ENCODE measurements around the gene CPA4. TPM values are rescaled to one million over a fixed set of nuclear protein-coding genes. Genes with fewer than 3 reads are reported as not detected.
"Not testable (repeated sequence)": the region's sequence is repeated elsewhere in the genome, so short reads cannot be mapped to it uniquely, and the experiment has no call there.

The CPA4 gene
- total RNA-seq, 1 donor from 2014 or later, result 63.8 TPM

DNA sequence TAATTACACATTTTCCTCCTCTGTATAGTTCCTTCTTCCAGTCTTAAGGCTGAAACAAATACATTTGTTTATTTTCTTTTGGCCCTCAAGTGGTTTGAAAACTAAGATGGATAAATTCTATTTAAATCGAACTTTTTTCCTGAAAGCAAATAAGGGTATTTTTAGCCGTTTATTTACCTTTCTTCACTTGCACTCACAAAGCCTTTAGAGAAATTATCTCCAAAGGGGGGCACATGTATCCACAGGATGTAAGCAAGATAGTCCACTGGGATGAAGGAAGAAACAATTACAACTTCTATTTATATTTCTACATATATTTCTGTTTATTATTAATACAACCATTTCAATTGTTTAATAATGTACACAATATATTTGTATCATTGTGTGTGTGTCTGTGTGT lies 10.2 kb downstream of the CPA4 start:
- no peak for DNase-seq

DNA sequence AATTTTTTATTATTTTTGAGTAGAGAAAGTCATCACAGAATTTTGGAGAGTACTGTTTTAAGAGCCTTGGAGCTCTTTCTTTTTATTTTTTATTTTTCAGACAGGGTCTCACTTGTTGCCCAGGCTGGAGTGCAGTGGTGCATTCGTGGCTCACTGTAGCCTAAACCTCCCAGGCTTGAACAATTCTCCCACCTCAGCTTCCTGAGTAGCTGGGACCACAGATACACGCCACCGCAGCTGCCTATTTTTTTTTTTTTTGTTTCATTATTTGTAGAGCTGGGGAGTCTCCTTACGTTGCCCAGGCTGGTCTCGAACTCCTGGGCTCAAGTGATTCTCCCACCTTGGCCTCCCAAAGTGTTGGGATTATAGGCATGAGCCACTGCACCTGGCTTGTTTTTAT lies 10.6 kb downstream of the CPA4 start:
- no peak for DNase-seq

DNA sequence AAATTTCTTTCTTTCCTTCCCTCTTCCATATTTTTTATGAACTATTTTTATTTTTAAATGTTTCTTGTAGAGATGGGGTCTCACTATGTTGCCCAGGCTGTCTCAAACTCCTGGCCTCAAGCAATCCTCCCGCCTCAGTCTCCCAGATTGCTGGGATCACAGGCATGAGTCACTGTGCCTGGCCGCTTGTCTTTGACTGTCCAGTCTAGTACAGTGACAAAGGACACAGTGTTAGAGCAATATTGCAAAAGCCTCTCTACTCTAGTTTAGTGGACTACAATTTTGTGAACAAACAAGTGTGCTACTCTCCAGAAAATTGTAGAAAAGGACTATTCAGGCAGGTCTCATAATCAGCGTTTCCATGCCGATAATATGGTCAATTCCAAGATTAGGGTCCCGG lies 11.0 kb downstream of the CPA4 start:
- DNase-seq, result no peak

- DNase-seq, result no peak
These were observed 11.9 kb downstream of the CPA4 start for GRCh38 chr7:130304878-130305277.

DNA sequence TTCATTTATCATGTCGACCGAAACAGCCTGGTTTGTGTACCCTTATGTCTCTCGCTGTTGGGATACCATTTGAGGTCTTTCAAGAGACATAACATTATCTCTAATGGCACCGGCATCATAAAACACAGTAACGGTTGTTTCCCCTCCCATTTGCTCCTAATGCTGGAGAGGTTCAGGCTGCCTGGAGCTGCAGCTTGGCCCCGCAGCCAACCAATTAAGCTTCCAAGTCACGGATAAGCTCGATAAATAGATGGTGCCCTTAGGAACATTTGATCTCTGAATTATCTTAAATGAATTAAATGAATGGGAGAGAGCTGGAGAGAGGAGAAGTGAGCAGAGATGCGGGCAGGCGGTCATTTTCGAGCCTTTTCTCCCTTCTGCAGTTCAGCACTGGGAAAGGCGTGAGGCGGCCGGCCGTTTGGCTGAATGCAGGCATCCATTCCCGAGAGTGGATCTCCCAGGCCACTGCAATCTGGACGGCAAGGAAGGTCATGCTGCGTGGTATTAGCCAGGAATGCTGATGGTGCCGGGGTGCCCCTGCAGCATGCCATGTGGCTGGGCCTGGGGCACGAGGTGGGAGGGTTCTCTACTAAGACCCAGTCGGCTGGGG lies 12.6 kb downstream of the CPA4 start:
- DNase-seq, result no peak

GRCh38 chr7:130309986-130310385 lies 17.0 kb downstream of the CPA4 start:
- DNase-seq, result no peak

- DNase-seq, result no peak
These were observed 21.3 kb downstream of the CPA4 start for GRCh38 chr7:130314305-130314704.

DNA sequence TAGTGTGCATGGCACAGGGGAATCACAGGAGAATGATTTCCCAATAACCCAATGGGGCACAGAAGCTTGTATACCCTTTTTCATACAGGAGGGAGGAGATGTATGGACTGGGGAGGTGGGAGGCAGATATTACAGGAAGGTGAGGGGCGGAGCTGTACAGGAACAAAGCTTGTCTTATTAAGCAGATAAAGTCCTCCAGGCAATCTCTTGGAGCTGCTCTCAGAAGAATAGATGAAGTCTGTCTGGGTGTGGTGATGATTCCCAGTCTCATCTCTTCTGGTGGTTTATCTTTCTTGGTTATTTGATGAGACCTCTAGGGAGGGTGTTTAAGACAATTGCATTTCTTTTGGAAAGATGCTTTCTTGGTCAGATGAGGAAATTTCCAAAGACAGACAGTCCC lies 26.6 kb downstream of the CPA4 start:
- no peak for DNase-seq

DNA sequence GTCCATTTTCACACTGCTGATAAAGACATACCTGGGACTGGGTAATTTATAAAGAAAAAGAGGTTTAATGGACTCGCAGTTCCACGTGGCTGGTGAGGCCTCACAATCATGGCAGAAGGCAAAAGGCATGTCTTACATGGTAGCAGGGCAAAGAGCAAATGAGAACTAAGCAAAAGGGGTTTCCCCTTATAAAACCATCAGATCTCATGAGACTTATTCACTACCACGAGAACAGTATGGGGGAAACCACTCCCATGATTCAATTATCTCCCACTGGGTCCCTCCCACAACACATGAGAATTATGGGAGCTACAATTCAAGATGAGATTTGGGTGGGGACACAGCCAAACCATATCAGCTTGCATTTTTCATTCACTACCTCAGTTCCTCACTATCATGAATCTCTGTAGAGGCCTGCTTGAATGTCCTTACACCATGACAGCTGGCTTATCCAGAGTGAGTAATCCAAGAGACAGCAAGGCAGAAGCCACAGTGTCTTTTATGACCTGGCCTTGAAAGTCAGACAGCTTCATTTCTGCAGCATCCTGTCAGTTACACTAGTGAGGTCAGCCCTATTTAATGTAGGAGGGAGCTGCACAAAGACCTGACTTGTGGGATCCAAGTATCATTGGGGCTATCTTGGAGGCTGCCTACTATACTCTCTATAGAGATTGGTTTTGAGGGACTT lies 28.7 kb downstream of the CPA4 start:
- DNase-seq, result not testable (repeated sequence)

DNA sequence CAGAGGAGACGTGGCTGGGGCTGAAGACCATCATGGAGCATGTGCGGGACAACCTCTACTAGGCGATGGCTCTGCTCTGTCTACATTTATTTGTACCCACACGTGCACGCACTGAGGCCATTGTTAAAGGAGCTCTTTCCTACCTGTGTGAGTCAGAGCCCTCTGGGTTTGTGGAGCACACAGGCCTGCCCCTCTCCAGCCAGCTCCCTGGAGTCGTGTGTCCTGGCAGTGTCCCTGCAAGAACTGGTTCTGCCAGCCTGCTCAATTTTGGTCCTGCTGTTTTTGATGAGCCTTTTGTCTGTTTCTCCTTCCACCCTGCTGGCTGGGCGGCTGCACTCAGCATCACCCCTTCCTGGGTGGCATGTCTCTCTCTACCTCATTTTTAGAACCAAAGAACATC lies 29.7 kb downstream of the CPA4 start:
- DNase-seq, result no peak

- no peak for DNase-seq
These were observed 31.5 kb downstream of the CPA4 start for GRCh38 chr7:130324306-130324943.

DNA sequence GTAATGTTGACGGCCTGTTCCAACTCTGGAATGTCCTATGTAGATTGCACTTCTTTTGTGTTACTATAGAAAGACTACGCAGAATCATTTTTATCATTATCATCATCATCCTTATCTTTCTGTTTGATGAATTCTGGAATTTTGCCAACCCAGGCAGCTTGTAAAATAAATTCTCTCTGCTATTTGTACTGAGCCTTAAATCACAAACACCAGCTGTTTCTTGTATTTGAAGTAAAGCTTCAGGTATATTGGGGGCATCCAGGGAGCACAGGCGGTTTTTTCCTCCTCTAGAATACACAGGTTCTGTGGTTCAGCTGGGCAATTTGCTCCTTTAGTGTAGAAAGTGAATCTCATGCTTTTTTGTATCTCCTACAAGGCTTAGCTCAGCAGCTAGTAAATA lies 36.7 kb downstream of the CPA4 start:
- DNase-seq, result no peak

DNA sequence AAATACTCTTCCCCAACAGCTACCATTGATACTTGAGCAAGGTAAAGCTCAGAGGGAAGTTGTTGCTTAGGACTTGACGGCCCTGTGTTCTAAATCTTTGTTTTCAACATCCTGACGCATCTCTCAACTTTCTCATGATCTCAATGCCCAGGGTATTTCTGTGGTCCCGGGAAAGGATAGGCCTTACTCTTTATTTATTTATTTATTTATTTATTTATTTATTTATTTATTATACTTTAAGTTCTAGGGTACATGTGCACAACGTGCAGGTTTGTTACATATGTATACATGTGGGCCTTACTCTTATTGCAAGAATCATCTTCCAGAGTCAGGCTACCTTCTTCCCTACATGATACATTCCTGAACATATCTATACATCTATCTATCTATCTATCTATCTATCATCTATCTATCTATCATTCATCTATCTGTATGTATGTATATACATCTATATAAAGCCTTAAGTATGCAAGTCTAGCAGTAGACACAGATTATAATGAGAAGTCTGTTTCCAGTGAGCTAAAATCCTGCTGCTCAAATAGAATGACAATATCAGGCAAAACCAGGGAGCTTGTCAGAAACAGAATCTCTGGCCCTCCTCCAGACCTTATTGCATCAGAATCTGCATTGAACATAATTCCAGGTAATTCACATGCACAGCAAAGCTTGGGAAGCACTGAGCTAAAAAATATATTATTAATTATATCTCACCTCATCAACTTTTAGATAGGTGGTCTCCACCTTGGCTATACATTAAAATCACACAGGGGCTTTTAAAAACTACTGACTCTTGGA lies 39.5 kb downstream of the CPA4 start:
- no peak for DNase-seq

GRCh38 chr7:130333832-130334231 lies 40.9 kb downstream of the CPA4 start:
- no peak for DNase-seq

GRCh38 chr7:130334274-130334673 lies 41.3 kb downstream of the CPA4 start:
- peak; percentile 30 for DNase-seq

DNA sequence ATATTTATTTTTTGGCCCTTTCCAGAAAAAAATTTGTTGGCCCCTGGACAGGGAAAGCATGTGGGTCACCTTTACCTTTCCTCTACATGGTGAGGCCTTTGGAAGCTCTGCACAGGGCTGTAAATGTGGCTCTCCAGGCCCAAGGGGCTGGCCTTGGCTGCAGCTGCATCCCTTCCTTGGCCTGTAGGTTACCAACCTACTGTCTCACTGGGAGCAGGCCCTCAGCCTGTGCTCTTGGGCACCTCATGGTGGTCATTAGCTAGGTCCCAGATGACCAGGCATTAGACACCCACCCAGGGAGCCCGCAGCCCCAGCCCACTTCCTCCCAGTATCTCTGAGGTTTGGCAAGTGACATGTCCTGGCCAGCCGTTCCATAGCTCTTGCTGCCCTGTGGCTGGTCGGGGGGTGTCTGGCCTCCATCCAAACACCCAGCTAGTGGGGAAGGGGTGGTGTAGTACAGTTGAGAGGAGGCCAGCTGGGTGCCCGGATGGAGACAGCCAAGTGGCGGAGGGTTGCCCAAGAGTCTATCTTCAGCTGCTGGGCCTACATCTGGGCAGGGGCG lies 44.5 kb downstream of the CPA4 start:
- no peak for DNase-seq

DNA sequence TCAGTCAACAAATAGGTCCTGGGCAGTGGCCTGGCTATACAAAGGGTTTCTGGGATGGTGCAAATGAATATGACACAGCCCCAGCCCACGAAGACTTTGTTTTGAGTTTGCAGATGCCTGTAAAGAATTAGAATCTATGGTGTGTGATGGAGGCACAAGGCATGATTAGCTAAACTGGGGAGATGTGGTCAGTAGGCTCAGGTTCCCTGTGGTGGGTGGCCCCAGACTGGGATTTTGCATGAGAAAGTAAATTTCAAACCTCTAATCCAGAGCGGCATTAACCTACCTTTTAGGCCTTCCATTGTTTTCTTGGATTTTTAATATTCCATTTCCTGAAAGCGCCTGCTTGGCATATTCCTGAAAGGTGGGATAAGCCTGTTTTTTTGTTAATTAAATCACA lies 45.3 kb downstream of the CPA4 start:
- no peak for DNase-seq

- DNase-seq, result no peak
These were observed 48.9 kb downstream of the CPA4 start for GRCh38 chr7:130341882-130342281.

- no peak for DNase-seq
These were observed 49.9 kb downstream of the CPA4 start for GRCh38 chr7:130342701-130343380.

DNA sequence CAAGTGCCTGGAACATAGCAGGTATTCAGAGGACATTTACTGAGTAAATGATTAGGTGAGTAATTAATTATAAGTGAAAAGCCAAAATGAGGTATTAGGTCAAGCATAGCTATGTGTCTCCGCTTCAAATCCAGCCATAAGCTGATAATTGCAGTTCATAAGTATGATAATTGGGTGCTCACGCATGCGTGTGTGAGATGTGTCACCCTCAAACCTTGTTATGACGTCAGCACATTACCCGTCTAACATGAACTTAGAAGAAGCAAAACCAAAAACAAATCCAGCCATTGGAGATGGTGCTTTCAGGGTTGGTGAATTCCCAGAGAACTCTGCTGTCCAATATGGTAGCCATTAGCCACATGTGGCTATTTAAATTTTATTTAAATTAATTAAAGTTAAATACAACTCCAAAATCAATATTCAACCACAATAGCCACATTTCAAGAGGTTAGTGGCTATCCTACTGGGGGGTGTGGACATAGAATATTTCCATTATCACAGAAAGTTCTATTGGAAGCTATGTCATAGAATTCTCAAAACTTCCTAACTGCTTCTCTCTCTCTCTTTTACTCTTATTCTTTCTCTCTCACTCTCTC lies 51.4 kb downstream of the CPA4 start, which contains the start of gene CPA5:
Gene CPA5 (plus strand): TSS at position 546 of the 596 bp plus-strand sequence. CDS start 1,670 bp downstream, outside the sequence.
- DNase-seq, result no peak

GRCh38 chr7:130345136-130345535 lies 52.2 kb downstream of the CPA4 start:
- DNase-seq, result peak; percentile 61

DNA sequence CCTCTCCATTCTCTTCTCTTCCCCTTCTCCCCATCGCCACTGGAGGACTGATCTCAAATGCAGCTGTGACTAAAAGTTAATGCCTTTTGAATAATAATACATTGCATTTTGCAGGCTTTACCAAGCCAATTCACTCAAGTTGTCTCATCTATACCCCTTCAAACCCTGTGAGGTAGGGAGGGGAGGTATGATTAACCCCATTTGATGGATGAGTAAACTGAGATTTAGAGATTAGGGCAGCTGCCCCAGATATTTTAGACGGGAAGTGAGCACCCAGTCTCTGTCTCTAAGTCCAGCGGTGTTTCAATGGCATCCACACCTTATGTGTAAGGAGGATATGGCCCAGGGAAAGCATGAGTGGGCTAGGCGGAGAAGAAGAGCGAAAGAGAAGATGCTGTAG lies 52.8 kb downstream of the CPA4 start:
- DNase-seq, result no peak

Data from skin of body (tissue), 2 donors.